ENCODE measurements around the gene AP1B1. TPM values are rescaled to one million over a fixed set of nuclear protein-coding genes. Genes with fewer than 3 reads are reported as not detected.

Gene AP1B1
- total and polyA plus RNA-seq, 2 of the 13 experiments (the other 11 are each of a cell fraction or from before 2014, with no cell fraction given), result 26.6 to 29.7 TPM

DNA sequence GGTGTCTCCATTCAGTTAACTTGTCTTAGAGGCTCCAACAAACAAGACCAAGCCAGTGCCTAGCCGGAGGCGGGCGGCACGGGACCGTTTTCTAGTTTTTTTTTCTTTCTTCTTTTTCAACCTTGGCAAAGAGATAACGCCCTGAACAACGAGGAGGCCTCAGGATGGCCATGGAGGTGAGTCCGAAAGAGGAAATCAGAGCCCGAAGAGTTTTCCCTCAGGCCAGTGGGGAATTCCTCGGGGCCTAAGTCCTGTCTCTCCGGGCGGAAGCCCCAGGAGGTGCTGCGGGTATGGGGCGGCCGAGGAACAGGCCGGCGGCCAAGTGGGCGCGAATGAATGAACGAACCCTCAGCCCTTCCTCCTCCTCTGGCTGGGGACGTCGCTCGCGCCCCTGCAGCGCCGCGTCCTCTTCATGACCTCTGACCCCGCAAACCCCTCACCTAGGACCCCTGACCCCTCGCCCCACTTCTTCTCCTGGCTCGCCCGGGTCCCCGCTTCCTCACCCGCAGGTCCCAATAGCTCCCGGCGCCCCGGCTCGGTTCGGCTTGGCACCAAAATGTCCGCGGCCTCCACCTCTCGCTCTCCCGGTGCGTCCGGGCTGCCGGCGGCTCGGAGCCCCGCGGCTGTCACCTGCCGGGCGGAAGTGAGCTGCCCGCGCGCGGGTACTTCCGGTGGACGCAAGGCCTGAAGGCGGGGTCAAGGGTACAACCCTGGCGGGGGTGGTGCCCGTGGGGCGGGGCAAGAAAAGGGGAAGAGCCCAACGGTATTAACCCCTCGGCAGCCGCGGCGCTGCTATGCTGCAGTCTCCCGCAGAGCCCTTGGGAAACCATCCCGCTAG lies at the start of gene AP1B1 (continued):
- TF ChIP-seq, protein P1, sequence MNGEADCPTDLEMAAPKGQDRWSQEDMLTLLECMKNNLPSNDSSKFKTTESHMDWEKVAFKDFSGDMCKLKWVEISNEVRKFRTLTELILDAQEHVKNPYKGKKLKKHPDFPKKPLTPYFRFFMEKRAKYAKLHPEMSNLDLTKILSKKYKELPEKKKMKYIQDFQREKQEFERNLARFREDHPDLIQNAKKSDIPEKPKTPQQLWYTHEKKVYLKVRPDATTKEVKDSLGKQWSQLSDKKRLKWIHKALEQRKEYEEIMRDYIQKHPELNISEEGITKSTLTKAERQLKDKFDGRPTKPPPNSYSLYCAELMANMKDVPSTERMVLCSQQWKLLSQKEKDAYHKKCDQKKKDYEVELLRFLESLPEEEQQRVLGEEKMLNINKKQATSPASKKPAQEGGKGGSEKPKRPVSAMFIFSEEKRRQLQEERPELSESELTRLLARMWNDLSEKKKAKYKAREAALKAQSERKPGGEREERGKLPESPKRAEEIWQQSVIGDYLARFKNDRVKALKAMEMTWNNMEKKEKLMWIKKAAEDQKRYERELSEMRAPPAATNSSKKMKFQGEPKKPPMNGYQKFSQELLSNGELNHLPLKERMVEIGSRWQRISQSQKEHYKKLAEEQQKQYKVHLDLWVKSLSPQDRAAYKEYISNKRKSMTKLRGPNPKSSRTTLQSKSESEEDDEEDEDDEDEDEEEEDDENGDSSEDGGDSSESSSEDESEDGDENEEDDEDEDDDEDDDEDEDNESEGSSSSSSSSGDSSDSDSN (CRISPR knock-in tag; IDR thresholded peaks at IDR 0.05), result peak; percentile 87
- TF ChIP-seq SOX13 (IDR thresholded peaks at IDR 0.05) (no peak), SOX13 (CRISPR knock-in tag; conservative IDR thresholded peaks at IDR 0.05 in 1 of 2, IDR thresholded peaks at IDR 0.05 in 1 of 2) (peak in 1 of 2 experiments; percentile 38; a peak in 1 of 4 replicates), POLR2G (IDR thresholded peaks at IDR 0.05; ENCODE audit: low read depth, low read length) (peak; percentile 87), ZEB1 (IDR thresholded peaks at IDR 0.05; ENCODE audit: insufficient replicate concordance, low read depth) (peak; percentile 80), CEBPG (CRISPR knock-in tag; IDR thresholded peaks at IDR 0.05) (peak; percentile 15; the same call in 1 of the 2 replicates), ZNF160 (CRISPR knock-in tag; IDR thresholded peaks at IDR 0.05) (peak; percentile 78; the same call in 1 of the 2 replicates), ZNF710 (CRISPR knock-in tag; IDR thresholded peaks at IDR 0.05; ENCODE audit: borderline replicate concordance) (peak; percentile 71; the same call in 1 of the 2 replicates), MBD4 (IDR thresholded peaks at IDR 0.05; ENCODE audit: borderline replicate concordance, low read length) (no peak), ZNF652 (CRISPR knock-in tag; IDR thresholded peaks at IDR 0.05; ENCODE audit: borderline replicate concordance, low read depth) (peak; percentile 99), ZNF280D (CRISPR knock-in tag; IDR thresholded peaks at IDR 0.05) (peak; percentile 52; the same call in 1 of the 2 replicates)
- TF ChIP-seq, protein P2, sequence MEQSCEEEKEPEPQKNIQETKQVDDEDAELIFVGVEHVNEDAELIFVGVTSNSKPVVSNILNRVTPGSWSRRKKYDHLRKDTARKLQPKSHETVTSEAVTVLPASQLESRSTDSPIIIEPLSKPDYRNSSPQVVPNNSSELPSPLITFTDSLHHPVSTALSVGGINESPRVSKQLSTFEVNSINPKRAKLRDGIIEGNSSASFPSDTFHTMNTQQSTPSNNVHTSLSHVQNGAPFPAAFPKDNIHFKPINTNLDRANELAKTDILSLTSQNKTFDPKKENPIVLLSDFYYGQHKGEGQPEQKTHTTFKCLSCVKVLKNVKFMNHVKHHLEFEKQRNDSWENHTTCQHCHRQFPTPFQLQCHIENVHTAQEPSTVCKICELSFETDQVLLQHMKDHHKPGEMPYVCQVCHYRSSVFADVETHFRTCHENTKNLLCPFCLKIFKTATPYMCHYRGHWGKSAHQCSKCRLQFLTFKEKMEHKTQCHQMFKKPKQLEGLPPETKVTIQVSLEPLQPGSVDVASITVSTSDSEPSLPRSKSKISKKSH (CRISPR knock-in tag; IDR thresholded peaks at IDR 0.05; ENCODE audit: borderline replicate concordance), result peak; percentile 40; the same call in 1 of the 2 replicates
- TF ChIP-seq, protein P3, sequence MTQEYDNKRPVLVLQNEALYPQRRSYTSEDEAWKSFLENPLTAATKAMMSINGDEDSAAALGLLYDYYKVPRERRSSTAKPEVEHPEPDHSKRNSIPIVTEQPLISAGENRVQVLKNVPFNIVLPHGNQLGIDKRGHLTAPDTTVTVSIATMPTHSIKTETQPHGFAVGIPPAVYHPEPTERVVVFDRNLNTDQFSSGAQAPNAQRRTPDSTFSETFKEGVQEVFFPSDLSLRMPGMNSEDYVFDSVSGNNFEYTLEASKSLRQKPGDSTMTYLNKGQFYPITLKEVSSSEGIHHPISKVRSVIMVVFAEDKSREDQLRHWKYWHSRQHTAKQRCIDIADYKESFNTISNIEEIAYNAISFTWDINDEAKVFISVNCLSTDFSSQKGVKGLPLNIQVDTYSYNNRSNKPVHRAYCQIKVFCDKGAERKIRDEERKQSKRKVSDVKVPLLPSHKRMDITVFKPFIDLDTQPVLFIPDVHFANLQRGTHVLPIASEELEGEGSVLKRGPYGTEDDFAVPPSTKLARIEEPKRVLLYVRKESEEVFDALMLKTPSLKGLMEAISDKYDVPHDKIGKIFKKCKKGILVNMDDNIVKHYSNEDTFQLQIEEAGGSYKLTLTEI (CRISPR knock-in tag; conservative IDR thresholded peaks at IDR 0.05), result no peak
- TF ChIP-seq, protein P4, sequence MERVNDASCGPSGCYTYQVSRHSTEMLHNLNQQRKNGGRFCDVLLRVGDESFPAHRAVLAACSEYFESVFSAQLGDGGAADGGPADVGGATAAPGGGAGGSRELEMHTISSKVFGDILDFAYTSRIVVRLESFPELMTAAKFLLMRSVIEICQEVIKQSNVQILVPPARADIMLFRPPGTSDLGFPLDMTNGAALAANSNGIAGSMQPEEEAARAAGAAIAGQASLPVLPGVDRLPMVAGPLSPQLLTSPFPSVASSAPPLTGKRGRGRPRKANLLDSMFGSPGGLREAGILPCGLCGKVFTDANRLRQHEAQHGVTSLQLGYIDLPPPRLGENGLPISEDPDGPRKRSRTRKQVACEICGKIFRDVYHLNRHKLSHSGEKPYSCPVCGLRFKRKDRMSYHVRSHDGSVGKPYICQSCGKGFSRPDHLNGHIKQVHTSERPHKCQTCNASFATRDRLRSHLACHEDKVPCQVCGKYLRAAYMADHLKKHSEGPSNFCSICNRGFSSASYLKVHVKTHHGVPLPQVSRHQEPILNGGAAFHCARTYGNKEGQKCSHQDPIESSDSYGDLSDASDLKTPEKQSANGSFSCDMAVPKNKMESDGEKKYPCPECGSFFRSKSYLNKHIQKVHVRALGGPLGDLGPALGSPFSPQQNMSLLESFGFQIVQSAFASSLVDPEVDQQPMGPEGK (CRISPR knock-in tag; IDR thresholded peaks at IDR 0.05), result peak; percentile 68; the same call in 1 of the 2 replicates

All from HepG2 (cell line).